Fibroblast of the aortic adventitia (primary cell): ENCODE data around the gene USH2A. TPM values are rescaled to one million over a fixed set of nuclear protein-coding genes. Genes with fewer than 3 reads are reported as not detected.

Source experiments
- DNase-seq: peaks from one replicate; pipeline ENCODE4 v3.0.0-alpha.2; 2010; ENCODE audit warnings: low read depth
- H3K4me3 ChIP-seq: 2 replicates; pipeline ENCODE4 v1.5.1; 2011; ENCODE audit warnings: low read depth, mild to moderate bottlenecking, control low read depth, low read length, moderate library complexity
- total RNA-seq: library from RNA; depleted of rRNA; stranded (reverse); fragments of >200 nt; gene quantifications from 2 replicates; pipeline ENCODE4 v1.2.3, GENCODE V29; 2012; ENCODE audit warnings: low replicate concordance
- TF ChIP-seq, protein P1 (sequence below): IDR thresholded peaks from 2 replicates; pipeline ENCODE4 v1.5.1; 2011; ENCODE audit warnings: mild to moderate bottlenecking, low read length, control low read depth, inconsistent platforms; ENCODE audit not compliant: insufficient read depth

USH2A gene
- under 0.01 TPM in 1 of 2 replicates, not detected in the other for total RNA-seq

- no peak for DNase-seq
- H3K4me3 ChIP-seq = no peak within 1 kb of the TSS
- TF ChIP-seq, protein P1, sequence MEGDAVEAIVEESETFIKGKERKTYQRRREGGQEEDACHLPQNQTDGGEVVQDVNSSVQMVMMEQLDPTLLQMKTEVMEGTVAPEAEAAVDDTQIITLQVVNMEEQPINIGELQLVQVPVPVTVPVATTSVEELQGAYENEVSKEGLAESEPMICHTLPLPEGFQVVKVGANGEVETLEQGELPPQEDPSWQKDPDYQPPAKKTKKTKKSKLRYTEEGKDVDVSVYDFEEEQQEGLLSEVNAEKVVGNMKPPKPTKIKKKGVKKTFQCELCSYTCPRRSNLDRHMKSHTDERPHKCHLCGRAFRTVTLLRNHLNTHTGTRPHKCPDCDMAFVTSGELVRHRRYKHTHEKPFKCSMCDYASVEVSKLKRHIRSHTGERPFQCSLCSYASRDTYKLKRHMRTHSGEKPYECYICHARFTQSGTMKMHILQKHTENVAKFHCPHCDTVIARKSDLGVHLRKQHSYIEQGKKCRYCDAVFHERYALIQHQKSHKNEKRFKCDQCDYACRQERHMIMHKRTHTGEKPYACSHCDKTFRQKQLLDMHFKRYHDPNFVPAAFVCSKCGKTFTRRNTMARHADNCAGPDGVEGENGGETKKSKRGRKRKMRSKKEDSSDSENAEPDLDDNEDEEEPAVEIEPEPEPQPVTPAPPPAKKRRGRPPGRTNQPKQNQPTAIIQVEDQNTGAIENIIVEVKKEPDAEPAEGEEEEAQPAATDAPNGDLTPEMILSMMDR = no peak
Measured at GRCh38 chr1:216422821-216423520, at the start of gene USH2A. Gene USH2A (minus strand): TSS chr1:216423448. CDS start chr1:216422336, 1,112 bp downstream.

DNA sequence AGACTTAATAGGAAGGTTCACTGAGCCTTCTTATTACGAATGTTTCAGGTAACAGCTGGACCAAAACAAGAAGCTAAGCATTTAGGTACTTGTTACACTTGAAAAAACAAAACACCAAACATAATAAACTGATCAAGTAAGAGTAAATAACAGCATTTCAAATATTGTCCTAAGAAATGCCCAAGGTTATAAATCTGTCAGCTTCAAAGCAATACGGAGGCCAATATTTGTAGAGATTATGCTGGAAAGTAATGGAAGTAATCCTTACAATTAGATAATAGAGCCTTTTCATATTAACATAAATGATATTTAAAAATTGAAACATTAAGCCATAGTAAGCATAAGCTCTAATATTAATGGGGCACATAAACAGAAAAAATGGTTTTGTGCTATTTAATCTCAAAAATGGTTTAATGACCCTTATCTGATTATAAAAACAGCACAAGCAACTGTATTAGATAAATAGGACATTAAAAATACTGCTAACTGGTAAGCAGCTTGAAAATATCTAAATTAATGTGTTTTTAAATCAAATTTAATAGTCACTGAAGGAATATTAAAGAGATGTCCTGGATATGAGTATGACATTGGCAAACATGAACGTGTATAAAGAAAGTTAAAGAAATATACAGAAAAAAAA lies 43.0 kb upstream of the USH2A start:
- DNase-seq = no peak
- no peak overlapping the region for H3K4me3 ChIP-seq
- TF ChIP-seq, protein P1 = no peak

DNA sequence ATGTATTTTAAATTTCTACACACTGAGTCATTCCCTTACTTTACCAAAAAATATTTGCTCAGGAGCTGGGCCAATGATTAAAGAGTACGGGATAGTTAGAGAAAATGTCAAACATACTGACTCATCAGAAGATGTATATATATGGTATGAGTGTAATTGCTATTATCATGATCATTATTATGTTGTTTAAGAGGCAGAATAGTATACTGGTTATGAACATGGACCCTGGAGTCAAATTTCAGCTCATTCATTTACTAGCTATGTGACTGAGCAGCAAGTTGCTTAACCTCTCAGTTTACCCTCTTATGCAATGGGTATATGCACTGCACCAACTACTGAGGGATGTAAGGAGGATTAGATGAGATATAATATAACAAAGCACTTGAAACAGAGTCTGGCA lies 41.2 kb upstream of the USH2A start:
- TF ChIP-seq, protein P1 = no peak
- DNase-seq = peak; percentile 88
- no peak overlapping the region for H3K4me3 ChIP-seq

DNA sequence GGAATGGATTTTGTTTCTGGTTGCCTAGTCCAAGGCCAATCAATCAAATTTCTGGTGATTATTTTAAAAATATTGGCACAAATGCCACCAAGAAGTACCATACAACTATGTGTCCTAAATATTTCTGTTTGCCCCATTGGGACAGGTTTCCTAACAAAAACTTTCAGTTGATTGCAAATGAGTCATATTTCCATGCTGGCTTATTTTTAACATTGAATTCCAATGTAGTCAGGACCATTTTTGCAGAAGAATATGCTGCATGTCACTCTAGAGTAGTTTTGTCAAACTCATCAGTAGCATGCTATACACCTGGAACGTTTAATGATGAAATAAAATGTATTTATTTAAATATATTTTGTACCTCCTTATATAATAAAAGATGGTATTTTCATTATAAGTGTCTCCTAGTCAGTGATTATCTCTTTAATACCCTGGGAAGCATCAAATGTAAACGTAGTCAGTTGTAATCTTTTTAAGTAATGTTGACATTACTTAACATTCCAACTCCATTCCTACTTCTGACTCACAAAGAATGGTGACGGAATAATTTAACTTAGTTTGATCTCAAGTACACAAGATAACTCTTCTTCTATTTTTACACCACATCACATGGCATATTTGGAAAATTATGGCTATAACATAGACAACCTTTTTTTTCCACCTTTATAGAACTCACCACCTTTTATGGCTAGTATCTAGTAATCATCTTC lies 39.0 kb upstream of the USH2A start:
- TF ChIP-seq, protein P1 = no peak

GRCh38 chr1:216461466-216461865 lies 38.2 kb upstream of the USH2A start:
- peak; percentile 36 for DNase-seq
- TF ChIP-seq, protein P1 = no peak
- no peak overlapping the region for H3K4me3 ChIP-seq

More for the DNA sequence above, 39.0 kb upstream of the USH2A start:
- peak; percentile 49 for DNase-seq
- H3K4me3 ChIP-seq = no peak overlapping the region

DNA sequence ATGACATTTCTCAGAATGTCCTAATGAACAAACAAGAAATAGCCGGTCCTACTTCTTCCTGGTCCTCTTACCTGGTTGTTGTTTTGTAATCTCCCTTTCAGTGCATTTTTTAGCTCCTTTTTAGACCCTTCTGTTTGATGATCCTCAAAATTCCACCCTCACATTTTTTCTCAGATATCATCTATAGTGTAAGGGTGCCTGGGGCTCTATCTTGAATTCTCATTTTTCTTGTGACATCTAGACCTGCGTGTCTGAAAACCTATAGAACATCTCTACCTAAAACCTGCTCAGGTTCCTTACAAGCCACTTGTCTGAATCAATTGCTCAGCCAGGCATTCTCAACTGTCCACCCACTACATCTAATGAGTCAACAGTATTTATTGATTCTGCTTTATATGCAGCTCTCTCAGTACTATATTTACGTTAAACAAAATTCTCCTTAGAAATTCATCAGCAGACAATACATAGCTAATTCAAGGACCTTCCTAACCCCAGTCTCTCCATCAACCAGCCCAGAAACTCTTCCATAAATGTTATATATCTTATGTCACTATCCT lies 36.5 kb upstream of the USH2A start:
- no peak for DNase-seq
- H3K4me3 ChIP-seq = no peak overlapping the region
- TF ChIP-seq, protein P1 = no peak
